ENCODE measurements around the gene TRIM40.

Gene TRIM40

GRCh38 chr6:30152910-30153610, 17.1 kb downstream of the TRIM40 start:
- Histone ChIP-seq H3K4me1 (ENCODE audit: insufficient read depth, poor library complexity, severe bottlenecking) (peaks cover 23% of the 10 kb centered on the region), H3K4me3 (ENCODE audit: severe bottlenecking) (no peak overlapping the region), H3K9me3 (ENCODE audit: severe bottlenecking) (no peaks in the 10 kb centered on the region), H3K27me3 (ENCODE audit: insufficient read depth, poor library complexity, severe bottlenecking) (no peaks in the 10 kb centered on the region), H3K27ac (ENCODE audit: poor library complexity, severe bottlenecking) (no peak overlapping the region), H3K36me3 (ENCODE audit: low read depth) (no peaks in the 10 kb centered on the region)
- no peak for DNase-seq (ENCODE audit: low spot score)
- no peak for ATAC-seq (ENCODE audit: low read depth)
- TF ChIP-seq CTCF (IDR thresholded peaks at IDR 0.05; ENCODE audit: poor library complexity, severe bottlenecking): no peak

GRCh38 chr6:30154061-30154460, 18.1 kb downstream of the TRIM40 start:
- no peaks in the 10 kb centered on the region for H3K27me3 ChIP-seq (ENCODE audit: insufficient read depth, poor library complexity, severe bottlenecking)
- H3K4me1 ChIP-seq (ENCODE audit: insufficient read depth, poor library complexity, severe bottlenecking): peaks cover 23% of the 10 kb centered on the region
- ATAC-seq (ENCODE audit: low read depth) (no peak), DNase-seq (ENCODE audit: low spot score) (no peak)
- no peak for TF ChIP-seq CTCF (IDR thresholded peaks at IDR 0.05; ENCODE audit: poor library complexity, severe bottlenecking)
- no peak overlapping the region for H3K4me3 ChIP-seq (ENCODE audit: severe bottlenecking)
- H3K27ac ChIP-seq (ENCODE audit: poor library complexity, severe bottlenecking): peak overlapping the region; percentile 59
- H3K36me3 ChIP-seq (ENCODE audit: low read depth): no peaks in the 10 kb centered on the region
- no peaks in the 10 kb centered on the region for H3K9me3 ChIP-seq (ENCODE audit: severe bottlenecking)

- no peak for TF ChIP-seq CTCF (IDR thresholded peaks at IDR 0.05; ENCODE audit: poor library complexity, severe bottlenecking)
- no peaks in the 10 kb centered on the region for H3K36me3 ChIP-seq (ENCODE audit: low read depth)
- DNase-seq (ENCODE audit: low spot score): no peak
- H3K27me3 ChIP-seq (ENCODE audit: insufficient read depth, poor library complexity, severe bottlenecking): no peaks in the 10 kb centered on the region
- peak overlapping the region; percentile 59 for H3K27ac ChIP-seq (ENCODE audit: poor library complexity, severe bottlenecking)
- peak; percentile 92 for ATAC-seq (ENCODE audit: low read depth)
- H3K9me3 ChIP-seq (ENCODE audit: severe bottlenecking): no peaks in the 10 kb centered on the region
- H3K4me3 ChIP-seq (ENCODE audit: severe bottlenecking): no peak overlapping the region
- peaks cover 23% of the 10 kb centered on the region for H3K4me1 ChIP-seq (ENCODE audit: insufficient read depth, poor library complexity, severe bottlenecking)
Observed at GRCh38 chr6:30154709-30155519, 19.0 kb downstream of the TRIM40 start.

- Histone ChIP-seq H3K4me3 (ENCODE audit: severe bottlenecking) (no peak overlapping the region), H3K36me3 (ENCODE audit: low read depth) (no peaks in the 10 kb centered on the region), H3K4me1 (ENCODE audit: insufficient read depth, poor library complexity, severe bottlenecking) (peaks cover 23% of the 10 kb centered on the region), H3K9me3 (ENCODE audit: severe bottlenecking) (no peaks in the 10 kb centered on the region), H3K27me3 (ENCODE audit: insufficient read depth, poor library complexity, severe bottlenecking) (no peaks in the 10 kb centered on the region), H3K27ac (ENCODE audit: poor library complexity, severe bottlenecking) (peak overlapping the region; percentile 59)
- no peak for ATAC-seq (ENCODE audit: low read depth)
- DNase-seq (ENCODE audit: low spot score): no peak
- TF ChIP-seq CTCF (IDR thresholded peaks at IDR 0.05; ENCODE audit: poor library complexity, severe bottlenecking): no peak
Observed at GRCh38 chr6:30155520-30156261, 19.8 kb downstream of the TRIM40 start.
